Body of pancreas (tissue), 4 donors: Measurements from ENCODE around the gene GSDME. TPM values are rescaled to one million over a fixed set of nuclear protein-coding genes. Genes with fewer than 3 reads are reported as not detected.
A peak's percentile ranks its signal among the peaks of the same experiment; 100 is the strongest.
"Not testable (repeated sequence)": the region's sequence is repeated elsewhere in the genome, so short reads cannot be mapped to it uniquely, and the experiment has no call there.

Source experiments
- ATAC-seq: fragments of 150-250 bp; one replicate; pipeline ENCODE4 v1.9.1; 2016
- DNase-seq, 4 donors: peaks; one replicate each; pipeline ENCODE4 v3.0.0-alpha.2; 2019
- H3K27ac ChIP-seq, 4 donors: fragments of 200-600 bp; sonication (generic); 1 replicate in 3 of 4; 2 replicates in 1 of 4; pipeline versions ENCODE4 v1.5.1 to v1.6.1; 2016 to 2019; ENCODE audit warnings: mild to moderate bottlenecking in 1 of 4, mixed read lengths in 1 of 4, moderate library complexity in 1 of 4
- H3K27me3 ChIP-seq, 2 donors: fragments of 200-600 bp; sonication (generic); one replicate each; pipeline ENCODE4 v1.6.0; 2016; ENCODE audit warnings: mild to moderate bottlenecking in 1 of 2
- H3K36me3 ChIP-seq, 2 donors: fragments of 200-600 bp; sonication (generic); replicated peaks in 1 of 2; 2 replicates each; pipeline ENCODE4 v1.5.1; 2016; ENCODE audit warnings: low read depth in 2 of 2; ENCODE audit not compliant: insufficient read depth in 1 of 2
- H3K4me1 ChIP-seq: fragments of 200-600 bp; sonication (generic); one replicate; pipeline ENCODE4 v1.6.0; 2016
- H3K4me3 ChIP-seq, 2 donors: fragments of 200-600 bp; sonication (generic); 1 replicate in 1 of 2; 2 replicates in 1 of 2; pipeline ENCODE4 v1.5.1; 2016 to 2019
- H3K9me3 ChIP-seq, 3 donors: fragments of 200-600 bp; sonication (generic); 1 replicate in 2 of 3; 2 replicates in 1 of 3; pipeline ENCODE4 v1.5.1; 2016
- POLR2A ChIP-seq, 3 donors: fragments of 450-650 bp; IDR thresholded peaks; one replicate each; pipeline ENCODE4 v1.6.1; 2016; ENCODE audit warnings: antibody characterized with exemption in 3 of 3, mild to moderate bottlenecking in 2 of 3
- WGBS, 2 donors: methylation state at CpG; one replicate each; pipeline ENCODE4 v1.1.5; 2017; 5-methylcytosine and 5-hydroxymethylcytosine counted together
- intact Hi-C: fragments of 100-400 bp; cut with DNase I; formaldehyde crosslinking; loops from one replicate; pipeline ENCODE4 v1.15.1; 2023
- total RNA-seq, 2 donors: library from RNA; depleted of rRNA; stranded (reverse); fragments of >200 nt; gene quantifications; one replicate each; pipeline ENCODE4 v1.1.0, GENCODE V29; 2016
- TF ChIP-seq, protein P1 (sequence below), 7 experiments: fragments of 450-650 bp in 4 of 7; fragments of 200-600 bp in 3 of 7; sonication (generic) in 3 of 7; IDR thresholded peaks; one replicate each; pipeline ENCODE4 v1.5.1; 2016 to 2019; ENCODE audit warnings: antibody characterized with exemption in 7 of 7

Gene GSDME
- total RNA-seq, 2 donors from 2014 or later, result 3.6 to 5.3 TPM

DNA sequence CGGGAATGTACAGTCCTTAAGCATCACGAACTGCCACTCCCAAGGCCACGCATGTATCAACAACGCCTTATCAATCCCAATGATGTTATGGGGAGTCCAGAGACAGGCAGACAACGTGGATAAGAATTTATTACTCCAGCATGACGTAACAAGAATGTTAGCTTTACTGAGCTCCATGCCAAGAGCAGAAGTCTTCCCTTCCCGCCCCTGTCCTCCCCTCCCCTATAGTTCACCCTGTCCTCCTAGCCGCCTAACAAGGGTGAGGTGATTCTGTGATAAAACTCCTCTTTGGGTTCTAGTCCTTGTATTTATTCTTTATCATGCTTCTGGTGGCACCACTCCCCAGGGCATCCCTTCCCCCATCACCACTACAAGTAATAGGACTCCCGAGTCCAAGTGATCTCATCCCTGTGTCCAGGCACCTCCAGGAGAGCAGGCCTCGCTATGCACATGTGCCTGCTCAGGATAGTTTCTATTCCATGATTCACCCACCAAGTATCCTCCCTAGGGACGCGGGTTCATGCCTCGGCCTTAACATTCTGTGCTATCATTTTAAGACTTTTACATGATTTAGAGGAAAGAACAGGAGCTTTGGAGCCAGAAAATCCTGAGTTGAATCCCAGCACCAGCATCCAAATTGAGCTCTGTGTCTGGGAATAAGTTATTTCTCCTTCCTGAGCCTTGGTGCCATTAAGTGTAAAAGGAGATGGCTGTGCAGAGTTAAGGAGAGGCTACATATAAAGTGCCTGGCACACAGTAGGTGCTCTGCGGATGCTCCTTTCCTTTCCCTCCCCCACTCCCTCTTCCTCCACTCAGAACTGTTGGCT lies 15.4 kb downstream of the GSDME start:
- Histone ChIP-seq H3K27me3 (no peaks in the 10 kb centered on the region), H3K36me3 (no peaks in the 10 kb centered on the region), H3K9me3 (no peaks in the 10 kb centered on the region), H3K4me3 (no peak overlapping the region), H3K27ac (peak overlapping the region in 1 of 4 donors; percentile 9), H3K4me1 (no peaks in the 10 kb centered on the region)
- DNase-seq, result peak in 2 of 4 donors; percentile 13 to 40
- intact Hi-C loops, result no loop called here
- TF ChIP-seq, protein P1, sequence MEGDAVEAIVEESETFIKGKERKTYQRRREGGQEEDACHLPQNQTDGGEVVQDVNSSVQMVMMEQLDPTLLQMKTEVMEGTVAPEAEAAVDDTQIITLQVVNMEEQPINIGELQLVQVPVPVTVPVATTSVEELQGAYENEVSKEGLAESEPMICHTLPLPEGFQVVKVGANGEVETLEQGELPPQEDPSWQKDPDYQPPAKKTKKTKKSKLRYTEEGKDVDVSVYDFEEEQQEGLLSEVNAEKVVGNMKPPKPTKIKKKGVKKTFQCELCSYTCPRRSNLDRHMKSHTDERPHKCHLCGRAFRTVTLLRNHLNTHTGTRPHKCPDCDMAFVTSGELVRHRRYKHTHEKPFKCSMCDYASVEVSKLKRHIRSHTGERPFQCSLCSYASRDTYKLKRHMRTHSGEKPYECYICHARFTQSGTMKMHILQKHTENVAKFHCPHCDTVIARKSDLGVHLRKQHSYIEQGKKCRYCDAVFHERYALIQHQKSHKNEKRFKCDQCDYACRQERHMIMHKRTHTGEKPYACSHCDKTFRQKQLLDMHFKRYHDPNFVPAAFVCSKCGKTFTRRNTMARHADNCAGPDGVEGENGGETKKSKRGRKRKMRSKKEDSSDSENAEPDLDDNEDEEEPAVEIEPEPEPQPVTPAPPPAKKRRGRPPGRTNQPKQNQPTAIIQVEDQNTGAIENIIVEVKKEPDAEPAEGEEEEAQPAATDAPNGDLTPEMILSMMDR (IDR thresholded peaks at IDR 0.05), result no peak
- no peak for TF ChIP-seq POLR2A (IDR thresholded peaks at IDR 0.05)
- 61 to 68% methylated on average over 14 of the region's 14 CpGs for WGBS, 2 donors
- ATAC-seq, result peak; percentile 65

GRCh38 chr7:24740871-24741270 lies 16.4 kb downstream of the GSDME start:
- no peak overlapping the region for H3K4me3 ChIP-seq
- TF ChIP-seq POLR2A (IDR thresholded peaks at IDR 0.05), result no peak
- TF ChIP-seq, protein P1 (IDR thresholded peaks at IDR 0.05), result no peak
- no peaks in the 10 kb centered on the region for H3K27me3 ChIP-seq
- DNase-seq (no peak), ATAC-seq (no peak)
- intact Hi-C loops, result no loop called here
- WGBS, 2 donors, result 87% methylated on average over 9 of the region's 9 CpGs
- H3K9me3 ChIP-seq, result no peaks in the 10 kb centered on the region
- H3K4me1 ChIP-seq, result no peaks in the 10 kb centered on the region
- H3K36me3 ChIP-seq, result no peaks in the 10 kb centered on the region
- no peak overlapping the region for H3K27ac ChIP-seq

DNA sequence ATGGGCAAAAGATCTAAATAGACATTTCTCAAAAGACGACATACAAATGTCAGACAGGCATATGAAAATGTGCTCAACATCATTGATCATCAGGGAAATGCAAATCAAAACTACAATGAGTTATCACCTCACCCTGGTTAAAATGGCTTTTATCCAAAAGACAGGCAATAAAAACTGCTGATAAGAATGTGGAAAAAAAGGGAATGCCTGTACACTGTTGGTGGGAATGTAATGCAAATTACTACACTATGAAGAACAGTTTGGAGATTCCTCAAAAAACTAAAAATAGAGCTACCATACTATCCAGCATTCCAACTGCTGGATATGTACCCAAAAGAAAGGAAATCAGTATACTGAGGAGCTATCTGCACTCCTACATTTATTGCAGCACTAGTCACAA lies 18.0 kb downstream of the GSDME start:
- WGBS, 2 donors, result 28 to 69% methylated on average over 1 of the region's 1 CpG
- no peak overlapping the region for H3K27ac ChIP-seq

DNA sequence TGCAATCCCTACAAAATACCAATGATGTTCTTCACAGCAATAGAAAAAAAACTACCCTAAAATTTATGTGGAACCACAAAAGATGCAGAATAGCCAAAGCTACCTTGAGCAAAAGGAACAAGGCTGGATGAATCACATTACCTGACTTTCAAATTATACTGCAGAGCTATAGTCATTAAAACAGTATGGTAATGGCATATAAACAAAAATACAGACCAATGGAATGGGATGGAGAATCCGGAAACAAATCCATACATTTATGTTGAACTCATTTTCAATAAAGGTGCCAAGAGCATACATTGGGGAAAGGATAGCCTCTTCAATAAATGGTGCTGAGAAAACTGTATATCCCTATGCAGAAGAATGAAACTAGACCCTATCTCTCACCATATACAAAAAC lies 18.7 kb downstream of the GSDME start:
- ATAC-seq (no peak), DNase-seq (no peak)
- Histone ChIP-seq H3K27me3 (no peaks in the 10 kb centered on the region), H3K4me3 (no peak overlapping the region), H3K36me3 (no peaks in the 10 kb centered on the region), H3K9me3 (no peaks in the 10 kb centered on the region), H3K27ac (no peak overlapping the region), H3K4me1 (no peaks in the 10 kb centered on the region)
- intact Hi-C loops, result no loop called here
- 69 to 79% methylated on average over 1 of the region's 1 CpG for WGBS, 2 donors
- TF ChIP-seq, protein P1 (IDR thresholded peaks at IDR 0.05), result no peak
- no peak for TF ChIP-seq POLR2A (IDR thresholded peaks at IDR 0.05)

More for the DNA sequence above, 18.0 kb downstream of the GSDME start:
- H3K9me3 ChIP-seq, result no peaks in the 10 kb centered on the region
- no peaks in the 10 kb centered on the region for H3K36me3 ChIP-seq
- ATAC-seq (no peak), DNase-seq (no peak)
- H3K27me3 ChIP-seq, result no peaks in the 10 kb centered on the region
- no peaks in the 10 kb centered on the region for H3K4me1 ChIP-seq
- intact Hi-C loops, result no loop called here
- TF ChIP-seq, protein P1 (IDR thresholded peaks at IDR 0.05), result no peak
- no peak for TF ChIP-seq POLR2A (IDR thresholded peaks at IDR 0.05)
- no peak overlapping the region for H3K4me3 ChIP-seq

GRCh38 chr7:24737281-24737680 lies 20.0 kb downstream of the GSDME start:
- Histone ChIP-seq H3K4me3 (no peak overlapping the region), H3K36me3 (no peaks in the 10 kb centered on the region), H3K9me3 (no peaks in the 10 kb centered on the region), H3K4me1 (no peaks in the 10 kb centered on the region), H3K27me3 (no peaks in the 10 kb centered on the region), H3K27ac (no peak overlapping the region)
- 10 to 22% methylated on average over 1 of the region's 1 CpG for WGBS, 2 donors
- DNase-seq (no peak), ATAC-seq (no peak)
- no peak for TF ChIP-seq POLR2A (IDR thresholded peaks at IDR 0.05)
- TF ChIP-seq, protein P1 (IDR thresholded peaks at IDR 0.05), result no peak
- intact Hi-C loops, result no loop called here

GRCh38 chr7:24735594-24735993 lies 21.7 kb downstream of the GSDME start:
- H3K4me3 ChIP-seq, H3K27ac ChIP-seq, H3K36me3 ChIP-seq, H3K4me1 ChIP-seq, H3K9me3 ChIP-seq, intact Hi-C loops, DNase-seq, ATAC-seq, H3K27me3 ChIP-seq: not testable (repeated sequence)
- WGBS, 2 donors, result 82 to 96% methylated on average over 7 of the region's 7 CpGs
